IMR-90 (cell line): ENCODE data around the gene LMNB1. TPM values are rescaled to one million over a fixed set of nuclear protein-coding genes. Genes with fewer than 3 reads are reported as not detected.

ENCODE experiments used
- ATAC-seq: fragments of 200-7000 bp; cut with Tn5 transposase; 2 replicates; pipeline ENCODE4 v1.9.1; 2020; ENCODE audit warnings: low read depth, mild to moderate bottlenecking, moderate library complexity
- BruUV-seq: library from RNA; stranded (reverse); fragments of 400-500 nt; replicated peaks from 2 replicates; lab custom pipeline; 2021; lab: Mats Ljungman, UMichigan
- CTCF ChIA-PET: fragments of 300-600 bp; formaldehyde crosslinking; extraction: SDS; loops from one replicate; lab custom pipeline; 2021; ENCODE audit warnings: antibody characterized with exemption; lab: Yijun Ruan, JAX
- POLR2A ChIA-PET: fragments of 300-600 bp; sonication (Branson Sonifier 250); formaldehyde crosslinking; loops from one replicate; lab custom pipeline; 2022; ENCODE audit warnings: antibody characterized with exemption; ENCODE audit not compliant: unreplicated experiment; lab: Charles Lee
- DNase-seq: peaks from one replicate; pipeline ENCODE4 v3.0.0; 2013
- H2AFZ ChIP-seq: replicated peaks from 2 replicates; pipeline ENCODE3; 2013; ENCODE audit warnings: low read length, mild to moderate bottlenecking; ENCODE audit not compliant: poor library complexity
- H2AK5ac ChIP-seq: 2 replicates; pipeline ENCODE4 v1.6.1; 2013; ENCODE audit warnings: low read depth, low read length, inconsistent platforms
- H2AK9ac ChIP-seq: replicated peaks from 2 replicates; pipeline ENCODE3; 2013; ENCODE audit warnings: mild to moderate bottlenecking, low read depth, low read length, moderate library complexity; ENCODE audit not compliant: poor library complexity
- H2BK120ac ChIP-seq: 2 replicates; pipeline ENCODE4 v1.6.1; 2013; ENCODE audit warnings: low read depth, low read length, inconsistent platforms
- H2BK15ac ChIP-seq: 3 replicates; pipeline ENCODE4 v1.6.1; 2013; ENCODE audit warnings: low read depth, low read length, inconsistent platforms
- H2BK20ac ChIP-seq: 2 replicates; pipeline ENCODE4 v1.6.1; 2013; ENCODE audit warnings: low read depth, mild to moderate bottlenecking, inconsistent platforms, low read length, moderate library complexity
- H2BK5ac ChIP-seq: 2 replicates; pipeline ENCODE4 v1.6.1; 2013; ENCODE audit warnings: mild to moderate bottlenecking, low read depth, low read length, inconsistent platforms; ENCODE audit not compliant: poor library complexity, severe bottlenecking
- H3K14ac ChIP-seq: replicated peaks from 2 replicates; pipeline ENCODE4 v1.6.1; 2013; ENCODE audit warnings: low read depth, low read length, inconsistent platforms
- H3K18ac ChIP-seq: 2 replicates; pipeline ENCODE4 v1.6.1; 2013; ENCODE audit warnings: low read depth, low read length, control low read depth
- H3K23ac ChIP-seq: 2 replicates; pipeline ENCODE4 v1.6.1; 2013; ENCODE audit warnings: low read depth, low read length, inconsistent platforms
- H3K27ac ChIP-seq: 2 replicates; pipeline ENCODE4 v1.5.1; 2013; ENCODE audit warnings: mild to moderate bottlenecking, control low read depth, low read length; ENCODE audit not compliant: insufficient read depth
- H3K27me3 ChIP-seq: 2 replicates; pipeline ENCODE4 v1.6.1; 2013; ENCODE audit warnings: low read length; ENCODE audit not compliant: control insufficient read depth, insufficient read depth
- H3K36me3 ChIP-seq: 2 replicates; pipeline ENCODE4 v1.6.1; 2013; ENCODE audit warnings: low read length, mixed read lengths; ENCODE audit not compliant: control insufficient read depth, insufficient read depth
- H3K4ac ChIP-seq: 2 replicates; pipeline ENCODE4 v1.6.1; 2013; ENCODE audit warnings: low read depth, low read length, inconsistent platforms
- H3K4me1 ChIP-seq: 2 replicates; pipeline ENCODE4 v1.6.1; 2013; ENCODE audit warnings: low read length, mixed read lengths; ENCODE audit not compliant: control insufficient read depth, insufficient read depth
- H3K4me2 ChIP-seq: 2 replicates; pipeline ENCODE4 v1.6.1; 2013; ENCODE audit warnings: low read depth, mild to moderate bottlenecking, control low read depth, low read length, moderate library complexity
- H3K4me3 ChIP-seq: 2 replicates; pipeline ENCODE4 v1.5.1; 2013; ENCODE audit warnings: low read depth, mild to moderate bottlenecking, control low read depth, low read length, moderate library complexity; ENCODE audit not compliant: insufficient read depth
- H3K56ac ChIP-seq: 2 replicates; pipeline ENCODE4 v1.6.1; 2013; ENCODE audit warnings: low read length, inconsistent platforms; ENCODE audit not compliant: insufficient read depth; ENCODE audit errors: extremely low read depth
- H3K79me1 ChIP-seq, 2 experiments: 2 replicates each; pipeline ENCODE4 v1.6.1; 2013; ENCODE audit warnings: low read length in 2 of 2, inconsistent platforms in 1 of 2, low read depth in 1 of 2
- H3K9ac ChIP-seq: 2 replicates; pipeline ENCODE4 v1.6.1; 2013; ENCODE audit warnings: low read depth, low read length, control low read depth
- H3K9me1 ChIP-seq: 2 replicates; pipeline ENCODE4 v1.6.1; 2013; ENCODE audit warnings: low read length, inconsistent platforms; ENCODE audit not compliant: insufficient read depth
- H3K9me3 ChIP-seq: 2 replicates; pipeline ENCODE4 v1.6.1; 2013; ENCODE audit warnings: low read length; ENCODE audit not compliant: control insufficient read depth, insufficient read depth
- H4K20me1 ChIP-seq: 2 replicates; pipeline ENCODE4 v1.6.1; 2013; ENCODE audit warnings: low read length, inconsistent platforms; ENCODE audit not compliant: insufficient read depth
- H4K5ac ChIP-seq: 2 replicates; pipeline ENCODE4 v1.6.1; 2013; ENCODE audit warnings: mild to moderate bottlenecking, low read depth, low read length, control low read depth
- H4K8ac ChIP-seq, 2 experiments: 2 replicates each; pipeline ENCODE4 v1.6.1; 2013; ENCODE audit warnings: low read depth in 2 of 2, low read length in 2 of 2, control low read depth in 1 of 2, inconsistent platforms in 1 of 2
- H4K91ac ChIP-seq: 2 replicates; pipeline ENCODE4 v1.6.1; 2013; ENCODE audit warnings: low read depth, low read length, inconsistent platforms; ENCODE audit not compliant: insufficient read depth
- CEBPB ChIP-seq: IDR thresholded peaks from 2 replicates; pipeline ENCODE4 v1.6.1; 2012; ENCODE audit warnings: low read depth, low read length, improper control_type of control experiment
- POLR2A ChIP-seq: IDR thresholded peaks from 2 replicates; pipeline ENCODE4 v1.6.1; 2012; ENCODE audit warnings: mild to moderate bottlenecking, low read depth, low read length
- WGBS, 2 experiments: methylation state at CpG; one replicate each; pipeline versions ENCODE4 v1.1.5 to v1.1.7; 2013; ENCODE audit warnings: missing lambda C conversion rate in 2 of 2; ENCODE audit not compliant: insufficient read length in 1 of 2; ENCODE audit errors: extremely low coverage in 2 of 2; 5-methylcytosine and 5-hydroxymethylcytosine counted together
- dilution Hi-C: fragments of 300-500 bp; cut with HindIII; formaldehyde crosslinking; loops from one replicate; pipeline ENCODE4 v1.14.3; 2018; ENCODE audit warnings: low sequenced_read_pairs; ENCODE audit not compliant: unreplicated experiment
- in situ Hi-C: fragments of 300-500 bp; cut with MboI; formaldehyde crosslinking; loops from 3 replicates; pipeline ENCODE4 v1.14.3; 2019; ENCODE audit warnings: low sequenced_read_pairs, inconsistent platforms, mixed read lengths
- intact Hi-C: fragments of 100-400 bp; cut with micrococcal nuclease; formaldehyde crosslinking; loops from 2 replicates; pipeline ENCODE4 v1.10.0; 2022
- polyA plus RNA-seq, 3 experiments: library from polyadenylated mRNA; depleted of rRNA; stranded (reverse); fragments of >200 nt; gene quantifications; 2 replicates each; pipeline ENCODE4 v1.2.3, GENCODE V29; 2012; ENCODE audit warnings: low replicate concordance in 1 of 3
- total RNA-seq: library from RNA; depleted of rRNA; stranded (reverse); fragments of >200 nt; gene quantifications from 2 replicates; pipeline ENCODE4 v1.2.3, GENCODE V29; 2012

The LMNB1 gene
- total and polyA plus RNA-seq, 2 of the 4 experiments (the other 2 are of a cell fraction): 36.0 to 53.6 TPM

- POLR2A ChIA-PET: no interaction called here
- Histone ChIP-seq H2AK9ac (no peak overlapping the region), H3K23ac (no peak overlapping the region), H3K4me2 (peak overlapping the region; percentile 31; the same call in 1 of the 2 replicates), H3K27me3 (no peaks in the 10 kb centered on the region), H4K5ac (no peak overlapping the region), H3K14ac (no peak overlapping the region), H2BK120ac (no peak overlapping the region), H2BK5ac (no peak overlapping the region), H3K4me1 (no peaks in the 10 kb centered on the region; the same call in 1 of the 2 replicates), H3K56ac (no peak overlapping the region), H4K91ac (no peak overlapping the region), H2AK5ac (no peak overlapping the region), H4K20me1 (peaks cover 13% of the 10 kb centered on the region), H2BK15ac (no peak overlapping the region), H3K4me3 (no peak overlapping the region), H3K18ac (no peak overlapping the region), H3K9me1 (peaks cover 7% of the 10 kb centered on the region), H3K9me3 (no peaks in the 10 kb centered on the region), H3K27ac (no peak overlapping the region), H2BK20ac (no peak overlapping the region), H3K79me1 (peaks cover 15 to 29% of the 10 kb centered on the region in 2 experiments), H3K36me3 (peaks cover 4% of the 10 kb centered on the region; the same call in 1 of the 2 replicates), H2AFZ (no peak overlapping the region), H3K9ac (no peak overlapping the region), H3K4ac (no peak overlapping the region), H4K8ac (no peak overlapping the region; a peak in 1 of 4 replicates)
- CTCF ChIA-PET: interaction anchor here (0.6 to 1.6 kb wide), 7 partner anchors 13 to 510 kb away, joined by 3 to 7 read pairs (median 3); no protein-coding TSS in a partner anchor
- TF ChIP-seq POLR2A: no peak
- peak; percentile 84 for TF ChIP-seq CEBPB
- no CpG with 5 or more reads among the region's 4 CpGs for WGBS, 2 experiments
- DNase-seq (no peak), ATAC-seq (no peak)
- in situ Hi-C loops: loop anchor here (5.0 to 25.0 kb wide), 2 partner anchors 124 to 711 kb away; partner anchors contain the start of gene PRRC1
- intact Hi-C loops: loop anchor here (5.0 kb wide), 2 partner anchors 259 to 464 kb away; no protein-coding TSS in a partner anchor
- dilution Hi-C loops: no loop called here
- no TSS peak for BruUV-seq
These were observed 24.4 kb downstream of the LMNB1 start for GRCh38 chr5:126801174-126801991.
